NCI-H748 treated with DMSO at 0.1 percent for 48 hours (cell line): ENCODE results near the gene ATG16L1.

ENCODE experiments used
- DNase-seq: peaks from one replicate; lab custom pipeline; 2025; lab: John Stamatoyannopoulos, UW

ATG16L1 gene

DNA sequence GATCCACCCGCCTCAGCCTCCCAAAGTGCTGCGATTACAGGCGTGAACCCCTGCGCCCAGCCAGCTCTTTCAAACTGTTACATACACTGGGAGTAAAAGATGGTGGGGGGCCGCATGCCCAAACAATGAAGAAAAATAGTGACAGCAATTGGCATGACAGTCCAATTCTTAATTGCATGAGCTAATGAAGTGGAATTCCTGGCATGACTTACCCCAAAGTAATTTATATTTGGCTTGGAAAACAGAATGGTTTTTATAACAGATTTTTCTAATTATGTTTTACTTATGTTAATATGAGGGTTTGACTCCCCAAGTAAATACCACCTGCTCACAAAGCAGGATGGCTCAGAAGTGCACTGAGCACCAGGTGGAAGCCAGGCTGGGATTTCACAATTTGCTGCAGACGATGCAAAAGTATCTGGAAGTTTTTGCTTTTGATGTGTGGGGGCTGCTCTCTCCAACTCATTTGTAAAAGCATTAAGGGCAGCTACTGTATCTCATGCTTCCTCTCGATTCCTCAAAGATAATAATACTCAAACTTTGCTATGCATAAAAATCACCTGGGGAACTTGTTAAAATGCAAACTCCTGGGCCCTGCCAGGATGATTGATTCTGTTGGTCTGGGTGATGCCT lies 24.0 kb upstream of the ATG16L1 start:
- no peak for DNase-seq

DNA sequence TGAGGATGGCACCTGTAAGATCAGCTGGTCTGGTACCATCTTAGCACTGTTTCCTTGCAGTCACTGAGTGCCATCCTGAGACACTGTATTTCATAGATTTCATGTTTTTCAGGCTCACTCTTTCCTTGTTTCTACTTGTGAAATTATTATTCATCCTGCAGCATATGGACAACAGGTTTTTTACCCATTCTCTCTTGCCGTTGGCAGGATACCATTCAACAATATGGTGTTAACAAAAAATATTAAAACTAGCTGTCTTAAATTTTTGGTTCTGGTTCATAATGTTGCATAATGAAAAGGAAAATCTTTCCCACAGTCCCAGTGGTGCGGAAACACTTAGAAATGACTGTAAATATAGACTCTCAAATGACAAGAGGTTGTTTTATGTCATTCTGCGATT lies 23.1 kb upstream of the ATG16L1 start:
- DNase-seq, result no peak

- DNase-seq, result no peak
Observed at GRCh38 chr2:233233618-233234230, 17.7 kb upstream of the ATG16L1 start.

GRCh38 chr2:233234264-233234663 lies 17.2 kb upstream of the ATG16L1 start:
- no peak for DNase-seq

DNA sequence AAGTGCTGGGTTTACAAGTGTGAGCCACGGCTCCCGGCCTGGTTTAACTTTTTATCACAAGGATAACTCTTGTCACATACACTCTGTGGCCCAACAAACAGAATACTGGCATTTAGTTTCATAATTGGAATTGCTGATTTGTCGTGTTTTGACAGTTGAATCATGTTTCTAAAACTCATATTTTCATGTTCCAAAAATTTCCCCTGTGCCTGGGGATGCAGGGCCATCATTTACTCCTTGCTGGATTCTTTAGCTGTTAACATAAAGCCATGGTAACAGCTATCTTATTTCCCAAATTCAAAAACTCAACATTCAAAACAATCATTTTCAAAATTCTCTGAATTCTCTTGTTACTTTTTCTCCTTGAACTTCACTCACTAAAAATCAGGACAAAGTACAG lies 16.5 kb upstream of the ATG16L1 start:
- no peak for DNase-seq

DNA sequence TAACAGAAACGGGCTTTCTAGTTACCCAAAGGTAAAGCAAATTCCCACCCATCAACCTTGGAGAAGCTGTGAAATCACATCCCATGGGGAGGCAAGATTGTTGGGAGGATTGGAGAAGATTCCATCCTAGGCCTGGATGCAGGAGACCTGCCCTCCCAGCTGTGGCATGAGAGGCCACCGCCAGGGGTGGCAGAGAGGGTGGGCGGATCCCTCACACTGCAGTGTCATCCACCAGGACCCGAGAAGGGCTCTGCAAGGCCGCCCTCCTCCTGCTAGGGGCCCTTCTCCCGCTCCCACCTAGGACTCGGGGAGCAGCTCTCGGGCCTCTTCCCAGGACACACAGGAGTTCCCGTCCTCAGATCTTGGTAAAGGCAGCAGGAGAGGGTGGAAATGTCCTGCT lies 15.5 kb upstream of the ATG16L1 start:
- DNase-seq, result no peak

DNA sequence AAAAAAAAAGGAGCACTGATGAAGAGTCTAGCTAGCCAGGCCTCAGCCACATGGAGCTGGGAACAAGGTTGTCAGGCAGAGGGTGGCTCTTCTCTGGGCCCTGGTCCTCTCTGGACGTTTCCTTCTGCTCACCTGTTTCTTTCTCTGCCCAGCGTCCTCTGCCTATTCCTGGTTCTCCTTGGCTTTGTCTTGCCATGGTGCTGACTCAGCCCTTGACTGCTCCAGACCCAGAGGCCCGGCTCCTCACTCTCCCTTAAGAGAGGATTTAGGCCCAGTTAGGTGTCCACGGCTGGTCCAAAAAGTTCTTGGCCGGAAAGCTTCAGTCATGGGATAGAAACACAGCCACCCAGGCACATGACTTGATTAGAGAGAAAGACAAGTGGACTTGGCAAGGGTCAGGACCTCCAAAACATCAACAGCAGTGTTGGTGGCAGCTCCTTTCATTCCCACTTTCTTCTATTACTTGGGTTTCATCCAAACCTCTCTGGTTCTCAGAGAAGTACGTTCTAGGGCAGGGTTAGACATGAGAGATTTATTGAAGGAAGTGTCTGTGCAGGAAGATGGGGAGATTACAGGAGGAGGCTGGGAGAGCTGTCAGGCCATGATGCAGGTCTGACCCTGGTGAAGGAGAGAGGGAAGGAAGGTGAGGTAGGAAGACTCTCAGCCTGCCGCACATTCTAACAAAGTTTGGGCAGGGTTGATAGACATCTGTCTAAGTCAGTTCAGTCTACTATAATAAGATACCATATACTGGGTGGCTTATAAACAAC lies 14.5 kb upstream of the ATG16L1 start:
- no peak for DNase-seq

GRCh38 chr2:233240897-233241296 lies 10.6 kb upstream of the ATG16L1 start:
- DNase-seq, result no peak

DNA sequence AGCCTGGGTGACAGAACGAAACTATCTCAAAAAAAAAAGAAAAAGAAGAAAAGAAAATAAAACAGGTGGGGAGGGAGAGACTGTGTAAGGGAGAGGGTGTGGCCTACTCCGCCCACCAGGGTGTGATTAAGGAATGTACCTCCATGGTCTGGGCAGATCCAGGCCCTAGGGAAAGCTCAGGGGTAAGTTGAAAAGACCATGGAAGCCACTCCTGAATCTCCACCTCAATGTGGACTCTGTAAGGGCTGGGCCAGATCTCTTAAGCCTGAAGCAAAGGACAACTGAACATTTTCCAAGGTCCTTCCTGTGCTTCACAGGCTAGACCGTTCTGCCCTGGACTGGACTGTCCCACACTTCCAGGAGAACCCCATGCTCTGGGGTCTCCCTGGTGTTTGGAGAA lies 9.7 kb upstream of the ATG16L1 start:
- no peak for DNase-seq

DNA sequence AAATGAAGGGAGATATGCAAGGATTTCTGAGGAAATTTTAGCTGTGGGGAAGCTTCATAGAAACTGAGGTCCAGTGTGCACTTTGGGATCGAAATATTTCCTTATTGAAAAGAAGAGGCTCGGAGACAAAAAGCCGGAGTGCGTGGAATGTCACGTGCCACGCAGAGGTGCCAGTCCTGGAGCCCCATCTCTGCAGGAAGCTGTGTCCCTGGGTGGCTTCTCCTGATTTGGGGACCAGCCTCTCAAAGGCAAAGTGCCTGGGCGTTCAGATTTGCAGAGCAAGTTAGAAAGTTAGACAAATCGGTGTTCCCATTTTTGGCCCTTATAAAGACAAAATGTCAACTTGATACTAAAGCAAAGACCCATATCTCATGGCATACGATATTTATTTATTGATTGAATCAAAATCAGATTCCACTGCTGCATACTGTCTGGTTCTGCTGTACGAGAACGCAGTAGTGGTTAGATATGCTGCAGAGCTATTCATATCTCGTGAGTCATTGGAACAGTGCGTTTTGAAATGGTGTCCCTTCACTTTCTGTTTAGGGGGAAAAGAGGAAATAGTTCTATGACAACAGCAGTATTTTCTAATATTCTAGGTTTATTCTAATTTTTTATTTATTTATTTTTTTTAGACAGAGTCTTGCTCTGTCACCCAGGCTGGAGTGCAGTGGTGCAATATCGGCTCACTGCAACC lies 9.1 kb upstream of the ATG16L1 start:
- no peak for DNase-seq

GRCh38 chr2:233243348-233243747 lies 8.1 kb upstream of the ATG16L1 start:
- no peak for DNase-seq

DNA sequence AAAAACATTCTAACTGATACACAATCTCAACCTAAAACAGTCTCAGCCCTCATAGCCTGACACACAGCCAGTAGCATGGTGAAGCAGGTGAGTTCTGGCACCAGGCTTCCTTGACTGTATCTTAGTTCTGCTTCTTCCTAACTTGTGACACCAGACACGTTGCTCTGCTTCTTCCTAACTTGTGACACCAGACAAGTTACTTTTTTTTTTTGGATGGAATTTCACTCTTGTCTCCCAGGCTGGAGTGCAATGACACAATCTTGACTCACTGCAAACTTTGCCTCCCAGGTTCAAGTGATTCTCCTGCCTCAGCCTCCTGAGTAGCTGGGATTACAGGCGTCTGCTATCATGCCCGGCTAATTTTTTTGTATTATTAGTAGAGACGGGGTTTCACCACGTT lies 6.7 kb upstream of the ATG16L1 start:
- no peak for DNase-seq

- DNase-seq, result no peak
Observed at GRCh38 chr2:233245406-233245805, 6.1 kb upstream of the ATG16L1 start.

DNA sequence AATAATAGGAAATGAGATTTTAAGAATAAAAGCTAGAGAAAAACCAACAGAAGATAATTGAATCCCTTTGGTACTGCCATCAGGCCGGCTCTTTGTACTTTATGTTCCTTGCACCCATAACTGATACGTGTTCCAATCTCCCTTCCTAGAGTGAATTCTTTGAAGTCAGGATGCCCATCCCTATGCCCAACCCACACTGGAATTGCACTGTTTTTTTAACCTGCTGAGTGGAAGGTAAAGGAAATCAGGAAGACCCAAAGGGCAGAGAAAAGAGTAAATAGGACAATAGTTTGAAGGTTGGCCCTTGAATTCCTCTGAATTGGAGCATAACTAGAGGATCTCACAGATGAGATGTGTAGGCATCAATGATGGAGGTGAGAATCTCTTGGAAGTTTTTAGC lies 4.4 kb upstream of the ATG16L1 start:
- no peak for DNase-seq

- no peak for DNase-seq
Observed at GRCh38 chr2:233247744-233248143, 3.7 kb upstream of the ATG16L1 start.

DNA sequence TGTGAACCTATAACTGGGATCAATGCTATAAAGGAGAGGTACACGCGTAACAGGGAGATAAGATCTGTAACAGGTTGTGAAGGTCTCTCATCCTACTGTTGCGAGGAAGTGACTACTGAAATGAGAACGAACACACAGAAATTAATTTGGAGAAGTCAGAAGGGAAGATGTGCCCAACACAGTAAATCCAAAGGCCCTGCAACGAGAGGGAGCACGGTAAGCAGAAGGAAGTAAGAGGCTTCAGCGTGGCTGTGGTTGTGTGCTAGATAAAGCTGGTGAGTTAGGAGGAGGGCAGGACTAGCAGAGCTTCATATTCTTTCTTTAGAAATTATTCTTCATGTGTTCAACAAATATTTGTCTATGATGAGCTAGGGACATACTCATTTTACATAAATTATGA lies 2.5 kb upstream of the ATG16L1 start:
- DNase-seq, result no peak

DNA sequence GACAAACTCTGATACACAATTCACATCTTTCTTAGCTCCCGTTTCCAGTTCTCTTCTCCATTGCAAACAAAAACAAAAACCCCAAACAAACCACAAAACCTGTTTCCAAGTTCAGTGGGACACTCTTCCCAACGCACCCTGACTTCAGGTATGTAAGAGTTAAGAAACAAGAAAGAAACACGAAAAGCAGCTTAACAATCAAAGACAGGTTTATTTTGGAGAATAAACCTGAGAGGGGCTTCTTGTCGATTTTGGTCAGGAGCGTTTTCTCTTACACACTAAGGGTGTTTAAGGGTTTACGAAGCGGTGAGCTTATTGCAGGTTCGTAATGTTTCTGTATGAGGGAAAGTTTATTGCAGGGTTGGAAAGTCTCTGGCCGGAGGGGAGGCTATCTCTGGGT lies 905 bp upstream of the ATG16L1 start:
- no peak for DNase-seq

GRCh38 chr2:233250985-233251305 lies 528 bp upstream of the ATG16L1 start:
- no peak for DNase-seq

GRCh38 chr2:233252227-233252626 lies 754 bp downstream of the ATG16L1 start:
- no peak for DNase-seq

GRCh38 chr2:233255151-233255550 lies 3.7 kb downstream of the ATG16L1 start:
- no peak for DNase-seq

- DNase-seq, result no peak
Observed at GRCh38 chr2:233256048-233256447, 4.6 kb downstream of the ATG16L1 start.

DNA sequence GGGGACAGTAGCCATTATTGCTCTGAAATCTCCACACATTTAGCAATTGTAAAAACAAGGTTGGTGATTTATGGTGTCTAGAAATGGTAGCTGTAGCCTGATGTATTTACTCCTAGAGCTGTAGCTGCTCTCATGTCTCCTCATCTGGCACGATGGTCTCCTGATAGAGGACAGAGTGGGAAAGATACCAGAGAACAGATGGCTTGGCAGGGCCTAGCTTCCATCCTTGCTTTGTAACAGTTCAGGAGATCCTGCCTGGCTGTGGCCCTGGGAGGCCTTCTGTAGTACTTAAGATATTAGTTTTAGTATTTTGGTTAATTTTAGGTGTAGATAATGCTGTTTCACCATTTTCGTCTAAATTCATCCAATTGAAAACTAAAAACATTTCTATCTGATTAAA lies 6.7 kb downstream of the ATG16L1 start:
- DNase-seq, result no peak

- DNase-seq, result no peak
Observed at GRCh38 chr2:233259730-233260129, 8.3 kb downstream of the ATG16L1 start.
